ENCODE data around the gene GRK3.

Gene GRK3

DNA sequence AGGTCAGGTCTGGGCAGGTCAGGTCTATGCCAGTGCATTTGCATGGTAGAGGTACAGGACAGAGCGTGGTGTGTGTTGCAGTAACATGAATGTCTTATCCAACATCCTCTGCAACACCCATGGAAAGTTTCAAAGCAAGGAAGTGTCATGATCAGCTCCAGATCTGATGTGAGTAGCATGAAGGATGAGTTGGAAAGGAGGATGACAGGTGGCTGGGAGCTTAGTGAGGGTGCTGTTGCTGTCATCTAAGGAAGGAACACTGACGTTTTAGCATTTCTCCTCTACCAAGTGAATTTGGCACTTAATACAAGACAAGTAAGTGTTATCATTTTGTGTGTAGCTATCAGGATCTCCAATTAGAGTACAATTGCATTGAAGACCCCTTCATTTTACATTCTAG, 65.1 kb downstream of the GRK3 start:
- DNase-seq, result no peak

DNA sequence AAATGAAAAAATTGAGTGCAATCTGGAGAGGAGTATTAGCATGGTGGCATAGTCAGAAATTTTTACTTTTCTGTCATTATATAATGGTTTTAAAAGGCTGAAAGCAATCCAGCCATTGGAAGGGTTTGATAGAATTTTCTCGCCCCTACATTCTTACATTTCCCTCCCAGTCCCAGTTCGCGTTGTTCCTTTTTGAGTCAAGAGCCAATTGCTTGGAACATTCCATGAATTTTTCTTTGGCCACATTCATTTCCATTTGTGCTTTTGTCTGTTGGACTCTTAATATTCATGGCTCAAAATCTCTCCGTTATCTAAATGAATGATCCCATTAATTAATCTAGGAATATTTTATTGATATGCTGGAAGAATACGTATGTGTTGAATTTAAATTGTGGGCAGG, 66.0 kb downstream of the GRK3 start:
- DNase-seq, result no peak

DNA sequence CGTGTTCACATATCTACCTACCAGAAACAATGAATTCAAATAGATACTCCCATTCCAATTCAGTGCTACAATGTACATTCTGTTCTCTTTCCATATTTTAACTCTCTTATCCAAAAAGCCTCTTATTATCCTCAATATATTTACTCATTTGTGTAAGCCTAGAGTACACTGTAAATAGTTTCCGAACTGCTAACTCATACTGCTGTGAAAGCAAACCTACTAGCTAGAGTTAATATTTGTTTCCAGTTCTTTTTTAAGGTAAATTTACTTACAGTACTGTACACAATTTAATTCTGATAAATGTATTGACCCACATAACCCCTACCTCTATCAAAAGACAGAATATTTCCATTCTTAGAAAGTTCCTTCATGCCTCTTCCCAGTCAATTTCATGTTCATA, 71.8 kb downstream of the GRK3 start:
- no peak for DNase-seq

GRCh38 chr22:25637032-25637431, 72.6 kb downstream of the GRK3 start:
- no peak for DNase-seq

- DNase-seq, result no peak
Observed at GRCh38 chr22:25637672-25638071, 73.2 kb downstream of the GRK3 start.

- DNase-seq, result no peak
Observed at GRCh38 chr22:25638638-25639037, 74.2 kb downstream of the GRK3 start.

DNA sequence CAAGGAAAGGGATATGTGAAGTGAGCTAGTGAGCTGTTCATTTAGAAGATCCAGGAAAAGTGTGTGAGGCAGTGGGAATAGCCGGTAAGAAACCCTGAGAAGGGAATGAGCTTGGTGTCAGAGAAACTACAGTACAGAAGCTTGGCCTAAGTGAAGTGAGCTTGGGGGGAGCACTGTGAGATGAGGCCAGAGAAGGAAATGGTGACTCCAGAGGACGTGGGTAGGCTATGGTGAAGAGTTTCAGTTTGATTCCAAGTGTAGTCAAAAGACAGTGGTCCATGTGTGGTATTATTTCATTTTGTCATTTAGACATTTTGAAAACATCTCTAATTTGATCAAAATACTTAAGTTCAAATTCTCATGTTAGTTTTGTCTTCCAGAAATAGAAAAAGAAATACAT, 77.2 kb downstream of the GRK3 start:
- no peak for DNase-seq

DNA sequence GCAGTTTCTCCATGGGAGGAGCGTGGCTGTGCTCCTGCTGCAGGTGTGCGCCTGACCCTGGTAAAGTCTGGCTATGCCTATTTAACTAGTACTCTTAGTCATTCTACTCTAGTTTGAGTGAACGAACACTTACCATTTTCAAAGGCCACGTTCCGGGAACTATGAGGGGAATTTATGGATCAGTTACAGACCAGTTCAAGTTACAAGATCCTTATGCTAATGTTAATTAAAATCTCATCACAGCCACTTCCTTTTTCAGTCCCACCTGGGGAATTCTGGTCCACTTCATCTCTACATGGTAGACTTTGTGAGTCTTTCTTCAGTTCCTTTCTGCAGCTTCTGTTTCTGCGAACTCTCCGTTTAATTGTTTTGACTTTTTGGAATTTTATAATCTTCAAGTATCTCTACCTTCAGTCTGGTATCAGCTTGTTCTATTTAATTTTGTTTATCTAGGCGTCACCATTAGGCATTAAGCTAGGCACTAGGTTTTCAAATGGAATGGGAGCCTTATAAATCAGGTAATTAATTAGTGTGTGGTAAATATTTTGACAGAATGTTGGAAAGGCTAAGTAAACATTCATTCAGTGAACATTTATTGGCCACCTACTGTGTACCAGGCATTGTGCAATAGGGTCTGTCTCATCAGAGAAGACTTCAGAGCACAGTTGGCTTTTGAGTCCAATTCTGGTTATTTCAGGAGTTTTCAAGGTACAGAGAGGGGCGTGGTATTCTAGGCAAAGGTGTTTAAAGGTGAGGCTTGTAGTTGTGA, 78.9 kb downstream of the GRK3 start:
- no peak for DNase-seq

GRCh38 chr22:25644122-25644521, 79.6 kb downstream of the GRK3 start:
- DNase-seq, result no peak

- no peak for DNase-seq
Observed at GRCh38 chr22:25645266-25645665, 80.8 kb downstream of the GRK3 start.

DNA sequence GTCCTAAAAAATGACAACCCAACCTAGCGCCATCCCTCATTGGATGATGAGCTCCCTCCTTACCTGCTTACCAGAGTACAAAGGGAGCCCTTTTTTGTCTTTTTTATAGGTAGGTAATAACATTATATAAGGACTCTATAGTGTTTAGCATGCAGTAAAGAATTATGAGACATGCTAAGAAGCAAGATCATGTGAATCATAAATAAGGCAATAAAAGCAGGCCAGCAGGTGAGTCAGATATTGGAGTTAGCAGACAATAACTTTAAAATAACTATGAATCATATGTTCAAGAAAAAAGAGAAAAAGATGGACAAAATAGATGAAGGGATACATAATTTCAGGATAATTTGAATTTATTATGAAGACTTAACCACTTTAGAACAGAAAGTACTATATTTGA, 81.5 kb downstream of the GRK3 start:
- no peak for DNase-seq

- no peak for DNase-seq
Observed at GRCh38 chr22:25650833-25651232, 86.4 kb downstream of the GRK3 start.

GRCh38 chr22:25651332-25652085, 87.0 kb downstream of the GRK3 start:
- no peak for DNase-seq

DNA sequence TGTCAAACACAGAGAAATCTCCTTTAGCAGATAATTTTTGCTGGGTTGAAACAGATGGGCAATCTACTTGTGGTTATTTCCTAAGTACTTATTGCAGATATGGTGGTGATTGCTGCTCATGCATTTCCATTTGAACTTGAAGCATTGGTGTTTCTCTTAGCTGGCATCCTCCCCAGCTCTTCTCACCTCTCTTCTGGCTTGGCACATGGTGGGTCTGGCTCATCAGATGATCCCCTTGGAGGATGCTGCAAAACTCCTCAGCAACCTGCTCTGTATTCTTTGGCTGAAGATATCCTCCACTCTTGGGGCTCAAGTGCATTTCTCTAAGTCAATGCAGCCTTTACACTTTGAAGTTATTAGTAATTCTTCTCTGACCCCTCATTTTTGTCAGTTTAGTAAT, 90.2 kb downstream of the GRK3 start:
- no peak for DNase-seq

DNA sequence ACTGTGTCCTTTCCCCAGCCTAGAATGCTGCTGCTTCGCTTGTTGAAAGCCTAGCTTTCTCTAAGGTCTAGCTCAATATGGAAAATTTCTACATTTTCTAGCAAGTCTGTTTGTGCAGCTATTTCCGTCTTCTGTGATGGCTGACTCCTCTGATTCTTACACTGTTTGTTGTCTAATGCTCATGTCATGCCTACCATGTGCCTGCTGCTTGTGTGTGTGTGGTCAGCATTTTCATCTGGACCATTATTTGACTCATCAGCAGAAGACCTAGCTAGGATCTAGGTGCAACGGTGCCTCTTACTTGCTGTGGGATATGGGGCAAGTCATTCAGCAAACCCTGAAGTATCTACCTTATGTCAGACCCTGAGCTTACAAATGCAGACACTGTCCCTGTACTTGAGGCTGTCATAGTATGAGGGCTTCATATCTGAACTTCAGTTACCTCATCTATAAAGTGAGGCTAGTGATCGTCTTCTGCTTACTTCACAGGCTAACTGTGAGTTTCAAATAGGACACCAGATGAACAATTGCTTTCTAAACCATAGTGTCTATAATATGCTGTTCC, 91.0 kb downstream of the GRK3 start:
- no peak for DNase-seq

DNA sequence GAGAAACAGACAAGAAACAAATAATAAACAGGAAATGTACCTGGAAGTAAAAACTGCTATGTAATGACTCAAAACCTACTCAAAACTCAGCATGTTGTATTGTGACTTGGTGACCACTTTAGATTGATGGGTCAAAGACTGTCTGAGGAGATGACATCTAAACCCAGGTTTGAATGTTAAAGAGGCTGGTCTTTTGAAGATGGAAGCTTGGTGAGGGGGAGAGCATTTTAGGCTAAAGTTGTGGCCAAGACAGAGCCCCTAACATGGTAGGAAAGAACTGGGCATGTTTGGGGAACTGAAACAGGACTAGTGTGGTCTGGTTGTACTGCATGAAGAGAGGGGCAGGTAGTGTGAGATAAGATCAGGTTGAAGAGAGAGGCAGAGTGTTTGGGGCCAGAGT, 92.2 kb downstream of the GRK3 start:
- DNase-seq, result no peak

DNA sequence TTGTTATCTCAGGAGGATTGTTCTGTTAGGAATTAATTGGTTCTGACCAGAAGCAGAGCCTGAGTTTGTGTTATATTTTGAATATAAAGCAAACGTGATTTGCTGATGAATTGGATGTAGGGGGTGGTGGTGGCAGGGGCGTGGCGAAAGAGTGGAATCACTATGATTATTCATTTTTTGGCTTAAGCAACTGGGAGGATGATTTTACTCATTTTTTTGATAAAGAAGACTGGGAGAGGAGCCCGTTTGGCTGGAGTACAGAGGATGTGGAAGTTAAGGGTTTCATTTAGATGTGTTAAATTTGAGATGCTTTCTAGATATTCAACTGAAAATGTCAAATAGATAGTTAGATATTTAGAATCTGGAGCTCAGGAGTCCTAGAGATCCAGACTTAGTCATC, 94.2 kb downstream of the GRK3 start:
- no peak for DNase-seq

DNA sequence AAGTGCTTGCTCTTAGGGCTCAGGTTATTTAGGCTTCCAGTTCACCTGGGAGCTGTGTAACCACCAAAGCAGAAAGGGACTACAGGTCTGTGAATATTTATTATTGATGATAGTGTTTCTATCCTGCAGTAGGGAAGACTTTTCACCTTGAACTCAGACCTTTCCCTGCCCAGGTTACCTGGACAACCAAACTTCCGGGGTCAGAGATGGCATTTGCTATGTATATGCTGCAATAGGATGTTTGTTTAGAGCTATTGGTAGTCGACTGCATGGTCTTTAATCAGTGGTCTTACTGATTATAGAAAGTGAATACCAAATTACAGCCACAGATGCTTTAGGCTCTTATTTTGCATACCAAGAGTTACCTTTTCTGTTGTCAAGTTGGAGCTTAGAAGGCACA, 94.9 kb downstream of the GRK3 start:
- DNase-seq, result no peak

- no peak for DNase-seq
Observed at GRCh38 chr22:25660336-25660735, 95.9 kb downstream of the GRK3 start.

- DNase-seq, result no peak
Observed at GRCh38 chr22:25661073-25661472, 96.6 kb downstream of the GRK3 start.

DNA sequence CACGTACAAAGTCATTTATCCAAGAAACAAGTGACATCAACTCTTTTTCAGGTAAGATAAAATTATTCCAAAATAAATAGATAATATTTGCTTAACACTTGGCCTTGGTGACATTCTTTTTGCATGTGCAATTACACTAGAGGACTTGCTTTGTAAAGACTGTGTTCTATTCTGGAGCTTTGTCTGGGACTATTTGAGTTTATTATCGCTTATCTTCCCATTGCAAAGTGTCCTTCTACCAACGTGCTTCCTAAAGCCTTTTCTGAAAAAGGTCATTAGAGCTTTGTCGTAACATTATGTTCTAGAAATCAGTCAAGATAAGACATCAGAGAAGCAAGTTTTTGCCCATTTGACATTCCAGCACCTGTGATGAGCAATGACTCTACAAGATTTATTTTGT, 99.2 kb downstream of the GRK3 start:
- no peak for DNase-seq

DNA sequence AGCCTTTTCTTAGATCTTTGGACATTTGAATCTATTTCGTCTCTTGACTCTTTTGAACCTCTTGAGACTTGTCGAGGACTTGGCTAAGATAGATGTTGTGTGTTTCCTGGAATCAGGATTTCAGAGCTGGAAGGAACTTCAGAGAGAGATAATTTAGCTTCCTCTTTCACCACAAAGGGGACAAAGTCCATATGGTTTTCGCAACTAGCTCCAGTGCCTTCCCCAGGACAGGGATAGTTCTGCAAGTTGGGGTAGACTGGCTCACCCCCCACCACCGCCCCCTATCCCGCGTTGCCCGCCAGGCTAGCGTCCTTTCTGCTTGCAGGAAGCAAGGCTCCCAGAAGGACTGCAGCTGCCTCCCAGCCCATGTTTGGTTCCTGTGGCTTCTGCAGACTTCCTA, 101.8 kb downstream of the GRK3 start:
- DNase-seq, result no peak

DNA sequence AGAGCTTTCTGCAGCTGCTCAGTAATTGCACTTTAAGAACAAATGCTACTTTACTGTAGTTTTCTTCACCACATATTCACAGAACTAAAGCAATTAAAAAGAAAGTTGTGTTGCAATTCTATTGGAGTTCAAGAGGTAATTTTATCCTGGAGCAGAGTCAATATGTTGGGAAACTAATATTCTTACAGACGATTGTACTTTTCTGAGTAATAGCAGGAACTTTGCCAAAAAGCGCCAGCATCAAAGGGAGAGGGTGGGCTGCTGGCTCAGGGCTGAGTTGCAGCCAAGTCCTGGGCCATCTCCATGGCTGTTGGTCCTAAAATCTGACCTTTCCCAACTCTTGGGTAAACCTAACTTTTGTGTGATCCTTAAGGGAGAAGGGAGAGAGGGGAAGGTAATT, 104.0 kb downstream of the GRK3 start:
- no peak for DNase-seq
